Stomach (tissue), 9 donors: ENCODE measurements around the gene MAN1A1. TPM values are rescaled to one million over a fixed set of nuclear protein-coding genes. Genes with fewer than 3 reads are reported as not detected.

Source experiments
- DNase-seq, 2 donors: peaks; one replicate each; pipeline versions ENCODE4 v3.0.0 to v3.0.0-alpha.2; 2013 to 2019
- H3K27ac ChIP-seq, 5 donors: fragments of 200-600 bp in 4 of 5; sonication (generic) in 4 of 5; one replicate each; pipeline ENCODE4 v1.5.1; 2013 to 2019; ENCODE audit warnings: mild to moderate bottlenecking in 1 of 5, moderate library complexity in 1 of 5
- H3K27me3 ChIP-seq, 3 donors: fragments of 200-600 bp; sonication (generic); one replicate each; pipeline ENCODE4 v1.5.1; 2017 to 2019; ENCODE audit warnings: mixed run types in 1 of 3
- H3K36me3 ChIP-seq, 4 donors: fragments of 200-600 bp; sonication (generic); 1 replicate in 3 of 4; 2 replicates in 1 of 4; pipeline ENCODE4 v1.5.1; 2016 to 2019
- H3K4me1 ChIP-seq, 4 donors: fragments of 200-600 bp; sonication (generic); one replicate each; pipeline ENCODE4 v1.5.1; 2016 to 2019
- H3K4me3 ChIP-seq, 4 donors: fragments of 200-600 bp; sonication (generic) in 3 of 4; one replicate each; pipeline ENCODE4 v1.5.1; 2016 to 2019; ENCODE audit warnings: mild to moderate bottlenecking in 1 of 4
- H3K9me3 ChIP-seq, 4 donors: fragments of 200-600 bp; sonication (generic); one replicate each; pipeline ENCODE4 v1.5.1; 2016 to 2019
- CTCF ChIP-seq, 7 experiments: fragments of 450-650 bp in 4 of 7; fragments of 200-600 bp in 3 of 7; sonication (generic) in 3 of 7; IDR thresholded peaks; one replicate each; pipeline ENCODE4 v1.5.1; 2016 to 2019; ENCODE audit warnings: antibody characterized with exemption in 7 of 7, control low read depth in 2 of 7, mild to moderate bottlenecking in 1 of 7
- EP300 ChIP-seq: sonication (generic); formaldehyde crosslinking; IDR thresholded peaks from one replicate; pipeline ENCODE4 v1.6.1; 2017; ENCODE audit warnings: antibody characterized with exemption
- POLR2A ChIP-seq, 4 donors: fragments of 450-650 bp; IDR thresholded peaks; one replicate each; pipeline ENCODE4 v1.6.1; 2016; ENCODE audit warnings: antibody characterized with exemption in 4 of 4, control low read depth in 2 of 4, mild to moderate bottlenecking in 1 of 4, moderate library complexity in 1 of 4
- POLR2AphosphoS5 ChIP-seq, 3 donors: sonication (generic); formaldehyde crosslinking; IDR thresholded peaks; one replicate each; pipeline ENCODE4 v1.6.1; 2016; ENCODE audit warnings: antibody characterized with exemption in 3 of 3
- WGBS, 5 donors: extraction: QIAGEN DNeasy Blood & Tissue Kit in 3 of 5; methylation state at CpG; one replicate each; pipeline versions ENCODE4 v1.1.5 to v1.1.7; 2013 to 2018; 5-methylcytosine and 5-hydroxymethylcytosine counted together
- intact Hi-C: fragments of 100-400 bp; cut with DNase I; formaldehyde crosslinking; loops from one replicate; pipeline ENCODE4 v1.15.1; 2023; ENCODE audit warnings: low total_unique reads
- polyA plus RNA-seq, 3 donors: library from polyadenylated mRNA; stranded (reverse); fragments of 200-250 nt; gene quantifications; one replicate each; pipeline ENCODE4 v1.2.3, GENCODE V29; 2013
- total RNA-seq, 5 donors: library from RNA; depleted of rRNA; stranded (reverse); fragments of >200 nt; gene quantifications; one replicate each; pipeline versions ENCODE4 v1.1.0 to v1.2.3, GENCODE V29; 2014 to 2016
- donor health status: healthy with polysubstance abuse.
- donor health status: Bipolar disorder and iron deficiency.
- donor health status: healthy.

MAN1A1 gene
- total and polyA plus RNA-seq, 8 donors: 8.0 to 132 (median 47.9) TPM

GRCh38 chr6:119280668-119281067 is 68.9 kb downstream of the MAN1A1 start:
- Histone ChIP-seq H3K27ac (no peak overlapping the region), H3K27me3 (no peaks in the 10 kb centered on the region), H3K36me3 (no peaks in the 10 kb centered on the region), H3K9me3 (no peaks in the 10 kb centered on the region), H3K4me1 (peaks cover 0 to 13% (median 5%) of the 10 kb centered on the region in 4 donors), H3K4me3 (no peak overlapping the region)
- TF ChIP-seq CTCF (IDR thresholded peaks at IDR 0.05): no peak
- TF ChIP-seq EP300: no peak
- TF ChIP-seq POLR2A (IDR thresholded peaks at IDR 0.05): no peak
- TF ChIP-seq POLR2AphosphoS5 (IDR thresholded peaks at IDR 0.05): no peak
- intact Hi-C loops: no loop called here
- 94 to 98% (median 97%) methylated on average over 2 of the region's 2 CpGs for WGBS, 5 donors
- DNase-seq: no peak

- no peak for DNase-seq
- Histone ChIP-seq H3K4me1 (peaks cover 0 to 13% (median 5%) of the 10 kb centered on the region in 4 donors), H3K27ac (no peak overlapping the region), H3K9me3 (no peaks in the 10 kb centered on the region), H3K36me3 (no peaks in the 10 kb centered on the region), H3K4me3 (no peak overlapping the region), H3K27me3 (no peaks in the 10 kb centered on the region)
- WGBS, 5 donors: 92 to 100% (median 94%) methylated on average over 1 of the region's 1 CpG
- TF ChIP-seq CTCF (IDR thresholded peaks at IDR 0.05): no peak
- no peak for TF ChIP-seq POLR2A (IDR thresholded peaks at IDR 0.05)
- no peak for TF ChIP-seq EP300
- intact Hi-C loops: no loop called here
Measured at GRCh38 chr6:119280080-119280479, 69.5 kb downstream of the MAN1A1 start.

- Histone ChIP-seq H3K4me3 (no peak overlapping the region), H3K4me1 (peaks cover 0 to 13% (median 5%) of the 10 kb centered on the region in 4 donors), H3K27me3 (no peaks in the 10 kb centered on the region), H3K9me3 (no peaks in the 10 kb centered on the region), H3K36me3 (no peaks in the 10 kb centered on the region), H3K27ac (no peak overlapping the region)
- TF ChIP-seq POLR2AphosphoS5 (IDR thresholded peaks at IDR 0.05) (no peak), POLR2A (IDR thresholded peaks at IDR 0.05) (no peak), CTCF (IDR thresholded peaks at IDR 0.05) (no peak), EP300 (no peak)
- DNase-seq: no peak
- intact Hi-C loops: no loop called here
- WGBS, 5 donors: 80 to 92% (median 83%) methylated on average over 2 of the region's 2 CpGs
Measured at GRCh38 chr6:119278625-119279024, 70.9 kb downstream of the MAN1A1 start.

- no peaks in the 10 kb centered on the region for H3K36me3 ChIP-seq
- no peaks in the 10 kb centered on the region for H3K9me3 ChIP-seq
- no peaks in the 10 kb centered on the region for H3K27me3 ChIP-seq
- no peak overlapping the region for H3K4me3 ChIP-seq
- peaks cover 0 to 13% (median 5%) of the 10 kb centered on the region in 4 donors for H3K4me1 ChIP-seq
- WGBS, 5 donors: 19 to 47% (median 26%) methylated on average over 2 of the region's 2 CpGs
- no peak overlapping the region for H3K27ac ChIP-seq
- TF ChIP-seq CTCF (IDR thresholded peaks at IDR 0.05) (no peak), POLR2A (IDR thresholded peaks at IDR 0.05) (no peak), POLR2AphosphoS5 (IDR thresholded peaks at IDR 0.05) (no peak), EP300 (no peak)
- intact Hi-C loops: no loop called here
- no peak for DNase-seq
Measured at GRCh38 chr6:119277052-119277451, 72.5 kb downstream of the MAN1A1 start.
